Ectodermal cell (in vitro differentiated cells): Measurements from ENCODE around the gene DCLK2. TPM values are rescaled to one million over a fixed set of nuclear protein-coding genes. Genes with fewer than 3 reads are reported as not detected.
A peak's percentile ranks its signal among the peaks of the same experiment; 100 is the strongest.

Source experiments
- H3K27ac ChIP-seq: 2 replicates; pipeline ENCODE4 v1.7.0; 2013; ENCODE audit warnings: mild to moderate bottlenecking, low read depth, low read length; ENCODE audit not compliant: insufficient read depth, poor library complexity, severe bottlenecking
- H3K27me3 ChIP-seq: 2 replicates; pipeline ENCODE4 v1.7.0; 2013; ENCODE audit warnings: mild to moderate bottlenecking, low read length; ENCODE audit not compliant: insufficient read depth, control insufficient read depth, poor library complexity, severe bottlenecking
- H3K36me3 ChIP-seq: one replicate; pipeline ENCODE4 v1.7.0; 2013; ENCODE audit warnings: low read length; ENCODE audit not compliant: control insufficient read depth, insufficient read depth
- H3K4me1 ChIP-seq: one replicate; pipeline ENCODE4 v1.7.0; 2013; ENCODE audit warnings: low read length; ENCODE audit not compliant: control insufficient read depth, insufficient read depth
- H3K4me3 ChIP-seq: 2 replicates; pipeline ENCODE4 v1.7.0; 2013; ENCODE audit warnings: low read depth, low read length, control low read depth; ENCODE audit not compliant: insufficient read depth
- H3K9me3 ChIP-seq: 2 replicates; pipeline ENCODE4 v1.7.0; 2013; ENCODE audit warnings: mild to moderate bottlenecking, low read length, moderate library complexity; ENCODE audit not compliant: control insufficient read depth
- WGBS, 2 experiments: methylation state at CpG; one replicate each; pipeline ENCODE4 v1.1.7; 2013; ENCODE audit warnings: missing lambda C conversion rate in 2 of 2; 5-methylcytosine and 5-hydroxymethylcytosine counted together
- polyA plus RNA-seq, 4 experiments: library from polyadenylated mRNA; stranded (reverse); fragments of 50-300 nt; gene quantifications; one replicate each; pipeline ENCODE4 v1.2.3, GENCODE V29; 2013

Gene DCLK2
- 8.7 TPM for polyA plus RNA-seq (2013, experiment 1 of 4)
- 10.2 TPM for polyA plus RNA-seq (2013, experiment 2 of 4)
- polyA plus RNA-seq (2013, experiment 3 of 4), result 6.7 TPM
- polyA plus RNA-seq (2013, experiment 4 of 4), result 7.9 TPM

- H3K27me3 ChIP-seq, result peaks cover 47% of the 10 kb centered on the region
These were observed at the start of gene DCLK2 for GRCh38 chr4:150078041-150078578. Gene DCLK2 (plus strand): TSS chr4:150078445. CDS start chr4:150079028, 583 bp downstream.

GRCh38 chr4:150032541-150032940, 45.7 kb upstream of the DCLK2 start:
- H3K4me3 ChIP-seq, result no peak overlapping the region
- no peaks in the 10 kb centered on the region for H3K4me1 ChIP-seq
- no peaks in the 10 kb centered on the region for H3K36me3 ChIP-seq
- H3K9me3 ChIP-seq, result no peaks in the 10 kb centered on the region
- no peaks in the 10 kb centered on the region for H3K27me3 ChIP-seq
- 80 to 83% methylated on average over 7 of the region's 7 CpGs for WGBS, 2 experiments
- H3K27ac ChIP-seq, result no peak overlapping the region

More at GRCh38 chr4:150078041-150078578, at the start of gene DCLK2:
- no peak within 1 kb of the TSS for H3K27ac ChIP-seq
- H3K4me1 ChIP-seq, result no peaks in the 10 kb centered on the region
- H3K36me3 ChIP-seq, result no peaks in the 10 kb centered on the region
- H3K4me3 ChIP-seq, result peak within 1 kb of the TSS; percentile 61
- 0% methylated on average over 68 of the region's 68 CpGs for WGBS, 2 experiments
- no peaks in the 10 kb centered on the region for H3K9me3 ChIP-seq

- H3K36me3 ChIP-seq, result no peaks in the 10 kb centered on the region
- no peak overlapping the region for H3K4me3 ChIP-seq
- 45% methylated on average over 4 of the region's 4 CpGs for WGBS, 2 experiments
- no peaks in the 10 kb centered on the region for H3K9me3 ChIP-seq
- H3K4me1 ChIP-seq, result no peaks in the 10 kb centered on the region
- H3K27ac ChIP-seq, result no peak overlapping the region
- H3K27me3 ChIP-seq, result no peaks in the 10 kb centered on the region
These were observed 45.2 kb upstream of the DCLK2 start for GRCh38 chr4:150033081-150033480.

GRCh38 chr4:150033901-150034300, 44.3 kb upstream of the DCLK2 start:
- Histone ChIP-seq H3K27ac (no peak overlapping the region), H3K4me1 (no peaks in the 10 kb centered on the region), H3K36me3 (no peaks in the 10 kb centered on the region), H3K9me3 (no peaks in the 10 kb centered on the region), H3K4me3 (no peak overlapping the region), H3K27me3 (no peaks in the 10 kb centered on the region)
- 88 to 93% methylated on average over 2 of the region's 2 CpGs for WGBS, 2 experiments

- Histone ChIP-seq H3K27me3 (no peaks in the 10 kb centered on the region), H3K36me3 (no peaks in the 10 kb centered on the region), H3K27ac (no peak overlapping the region), H3K4me1 (no peaks in the 10 kb centered on the region), H3K4me3 (no peak overlapping the region), H3K9me3 (no peaks in the 10 kb centered on the region)
- WGBS, 2 experiments, result 80% methylated on average over 6 of the region's 6 CpGs
These were observed 40.9 kb upstream of the DCLK2 start for GRCh38 chr4:150037251-150037856.

GRCh38 chr4:150038335-150039076, 39.7 kb upstream of the DCLK2 start:
- Histone ChIP-seq H3K4me1 (no peaks in the 10 kb centered on the region), H3K27ac (no peak overlapping the region), H3K4me3 (no peak overlapping the region), H3K9me3 (no peaks in the 10 kb centered on the region), H3K36me3 (no peaks in the 10 kb centered on the region), H3K27me3 (no peaks in the 10 kb centered on the region)
- WGBS, 2 experiments, result 93 to 96% methylated on average over 3 to 5 of the region's 6 CpGs

- Histone ChIP-seq H3K4me1 (no peaks in the 10 kb centered on the region), H3K36me3 (no peaks in the 10 kb centered on the region), H3K9me3 (no peaks in the 10 kb centered on the region), H3K27me3 (no peaks in the 10 kb centered on the region), H3K27ac (no peak overlapping the region), H3K4me3 (no peak overlapping the region)
- 80 to 94% methylated on average over 2 of the region's 2 CpGs for WGBS, 2 experiments
These were observed 38.7 kb upstream of the DCLK2 start for GRCh38 chr4:150039274-150040127.

GRCh38 chr4:150044517-150044916, 33.7 kb upstream of the DCLK2 start:
- WGBS, 2 experiments, result 91 to 92% methylated on average over 2 of the region's 3 CpGs

GRCh38 chr4:150045410-150045809, 32.8 kb upstream of the DCLK2 start:
- Histone ChIP-seq H3K4me1 (no peaks in the 10 kb centered on the region), H3K9me3 (no peaks in the 10 kb centered on the region), H3K27ac (no peak overlapping the region), H3K36me3 (no peaks in the 10 kb centered on the region), H3K4me3 (no peak overlapping the region), H3K27me3 (no peaks in the 10 kb centered on the region)
- WGBS, 2 experiments, result 87 to 96% methylated on average over 3 of the region's 3 CpGs

More at GRCh38 chr4:150044517-150044916, 33.7 kb upstream of the DCLK2 start:
- no peaks in the 10 kb centered on the region for H3K27me3 ChIP-seq
- no peaks in the 10 kb centered on the region for H3K9me3 ChIP-seq
- H3K36me3 ChIP-seq, result no peaks in the 10 kb centered on the region
- no peak overlapping the region for H3K27ac ChIP-seq
- no peaks in the 10 kb centered on the region for H3K4me1 ChIP-seq
- no peak overlapping the region for H3K4me3 ChIP-seq
